GM19372 (cell line): ENCODE measurements around the gene CALCR.
"Not testable (repeated sequence)": the region's sequence is repeated elsewhere in the genome, so short reads cannot be mapped to it uniquely, and the experiment has no call there.

ENCODE experiments used
- ATAC-seq: cut with Tn5 transposase; IDR thresholded peaks from one replicate; pipeline ENCODE4 v1.9.1; 2021; ENCODE audit warnings: mild to moderate bottlenecking, low read depth, moderate library complexity; ENCODE audit not compliant: unreplicated experiment

The CALCR gene

DNA sequence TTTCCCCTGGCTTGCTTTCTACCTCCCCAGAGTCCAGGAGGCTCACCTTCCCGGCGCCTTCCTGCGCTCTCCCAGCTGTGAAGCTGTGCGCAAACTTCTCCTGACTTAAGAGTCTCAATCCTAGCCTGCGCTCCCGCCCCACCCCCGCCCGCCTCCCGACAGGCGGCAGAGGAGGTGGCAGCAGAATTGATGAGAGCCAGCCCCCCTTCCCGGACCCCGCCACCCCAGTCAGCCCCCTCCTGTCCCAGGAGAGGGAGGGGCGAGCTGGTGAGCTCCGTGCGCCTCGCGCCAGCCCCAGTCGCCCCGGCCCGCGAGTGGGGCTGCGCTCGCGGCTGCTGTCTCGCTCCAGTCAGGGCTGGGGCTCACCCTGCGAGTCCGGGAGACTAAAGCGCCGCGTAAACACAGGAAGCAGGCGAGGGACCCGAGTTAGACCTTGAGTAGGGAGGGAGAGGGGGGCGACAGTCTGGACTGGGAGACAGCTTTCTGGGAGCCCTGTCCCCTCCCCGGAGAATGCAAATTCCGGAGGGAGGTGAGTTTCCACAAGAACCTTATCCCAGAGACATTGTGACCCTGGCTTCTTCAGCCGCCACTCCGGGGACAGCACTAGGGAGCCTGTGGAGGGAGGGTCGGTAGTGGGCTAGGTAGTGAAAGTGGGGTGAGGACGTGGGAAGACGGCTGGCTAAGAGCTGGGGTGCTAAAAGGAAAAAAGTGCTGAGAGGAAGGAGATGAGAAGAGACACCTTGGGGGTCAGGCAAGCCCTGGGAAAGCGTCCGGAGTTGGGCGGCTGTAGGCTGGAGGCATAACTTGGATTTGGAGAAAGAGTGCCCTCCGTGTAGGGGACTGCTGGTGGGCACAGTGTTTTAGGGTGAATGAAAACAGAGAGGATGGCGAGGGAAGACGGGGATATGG, at the start of gene CALCR:
Gene CALCR, minus strand, starts transcription at position 79 of the 909 bp plus-strand sequence. CDS start 87,743 bp downstream, outside the sequence.
- no peak for ATAC-seq

DNA sequence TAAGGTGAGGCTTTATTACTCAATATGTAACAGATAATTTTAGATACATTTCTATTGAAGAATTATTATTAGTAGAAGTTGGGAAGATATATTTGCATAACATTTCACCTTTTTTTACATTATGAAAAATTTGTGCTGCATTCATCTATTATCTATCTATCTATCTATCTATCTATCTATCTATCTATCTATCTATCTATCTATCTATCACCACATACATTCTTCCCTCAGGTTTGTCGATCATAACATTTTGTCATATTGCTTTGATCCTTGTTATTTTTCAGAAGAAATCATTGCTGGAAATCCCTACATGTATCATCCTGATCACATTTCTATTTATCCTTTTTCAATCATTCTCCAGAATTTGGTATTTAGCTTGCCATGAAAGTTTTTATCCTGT, 49.3 kb upstream of the CALCR start:
- ATAC-seq: no peak

DNA sequence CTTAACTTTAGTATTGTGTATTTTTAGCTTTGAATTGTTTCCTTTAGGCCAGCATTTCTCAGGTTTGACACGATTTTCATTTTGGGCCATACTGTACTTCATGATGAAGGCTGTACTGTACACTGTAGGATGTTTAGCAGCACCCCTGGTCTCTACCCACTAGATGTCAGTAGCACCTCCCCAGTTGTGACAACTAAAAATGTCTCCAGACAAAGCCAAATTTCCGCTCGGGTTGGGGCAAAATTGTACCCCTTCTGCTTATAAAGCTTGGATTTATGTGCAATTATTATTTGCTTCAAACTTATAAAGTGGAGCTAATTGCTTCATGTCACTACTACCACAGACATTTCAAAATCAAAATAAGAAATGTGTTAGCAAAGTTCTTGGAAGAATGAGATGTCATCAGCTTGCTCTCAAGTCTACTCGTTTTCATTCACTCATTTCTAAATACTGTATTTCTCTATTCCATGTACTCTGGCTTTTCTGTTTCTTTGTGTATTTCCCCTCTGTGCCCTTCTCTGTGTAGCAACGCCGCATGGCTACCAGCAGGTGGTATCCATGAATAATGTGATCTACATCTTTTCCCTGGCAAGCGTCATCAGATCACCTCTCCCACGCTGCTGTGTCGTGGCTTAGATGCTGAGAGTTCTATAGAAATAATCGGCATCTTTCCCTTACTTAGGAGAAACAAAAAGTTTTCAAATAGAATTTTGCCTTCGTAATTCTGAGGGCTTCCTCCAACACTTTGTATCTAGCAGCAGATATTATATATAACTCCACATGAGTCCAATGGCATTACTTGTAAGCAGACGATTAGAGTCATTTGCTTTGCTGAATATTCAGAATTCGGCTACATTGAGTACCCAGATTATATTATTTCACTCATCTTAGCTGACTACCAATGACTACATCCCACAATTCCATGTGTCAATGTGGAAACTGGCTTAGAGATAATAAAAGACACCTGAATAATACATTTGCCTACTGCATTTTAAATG, 47.8 kb upstream of the CALCR start:
- no peak for ATAC-seq

DNA sequence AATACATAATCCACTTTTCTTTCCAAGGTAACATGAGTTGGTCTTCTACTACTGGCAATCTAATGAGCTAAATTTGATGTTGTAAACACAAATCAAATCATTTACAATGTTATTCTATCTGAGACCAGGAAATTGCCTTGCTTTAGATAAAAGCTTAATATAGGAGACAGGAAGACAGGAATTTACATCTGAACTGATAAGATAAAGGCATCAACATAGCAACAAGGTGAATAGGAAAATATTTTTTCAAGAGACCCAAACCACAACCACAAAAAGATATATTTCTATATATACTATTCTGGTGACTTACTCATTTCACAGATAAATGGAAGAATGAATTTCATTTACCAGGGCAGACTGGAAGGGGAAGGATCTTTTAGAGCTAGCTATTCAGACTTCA, 46.3 kb upstream of the CALCR start:
- no peak for ATAC-seq

DNA sequence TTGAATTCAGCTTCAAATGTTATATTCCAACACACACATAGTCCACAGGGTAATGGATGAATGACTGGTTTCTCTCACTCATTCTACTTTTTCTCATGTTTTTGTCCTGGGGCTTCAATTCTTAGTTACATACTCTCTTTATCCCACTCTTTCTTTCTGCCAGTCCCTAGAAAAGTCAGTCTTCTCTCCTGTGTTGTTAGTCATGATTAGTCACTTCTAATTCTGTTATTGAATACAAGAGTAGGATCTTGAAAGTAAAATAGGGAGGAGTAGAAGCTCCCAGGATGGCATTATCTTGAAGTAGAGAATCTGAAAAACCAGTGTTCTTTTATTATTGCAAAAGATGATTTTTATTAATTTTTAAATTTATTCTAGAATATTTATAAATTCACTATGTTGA, 45.5 kb upstream of the CALCR start:
- ATAC-seq: no peak

DNA sequence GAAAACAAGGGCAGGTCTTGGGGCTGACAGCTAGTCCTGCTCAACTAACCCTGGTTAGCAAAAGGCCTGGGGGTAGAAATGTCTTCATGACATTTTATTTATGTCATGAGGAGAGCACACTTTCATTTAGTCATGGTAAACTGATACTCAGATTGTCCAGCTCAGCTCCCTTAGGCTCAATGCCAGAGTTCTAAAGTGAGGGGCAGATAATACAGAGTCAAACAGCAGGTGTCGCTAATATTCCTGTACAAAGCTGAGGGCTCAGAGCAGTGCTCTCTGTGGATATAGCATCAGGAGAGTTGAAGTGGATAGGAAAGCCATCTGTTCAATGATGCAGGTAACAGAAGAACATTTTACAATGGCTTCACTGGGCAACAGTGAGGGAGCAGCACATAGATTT, 26.8 kb upstream of the CALCR start:
- ATAC-seq: no peak

DNA sequence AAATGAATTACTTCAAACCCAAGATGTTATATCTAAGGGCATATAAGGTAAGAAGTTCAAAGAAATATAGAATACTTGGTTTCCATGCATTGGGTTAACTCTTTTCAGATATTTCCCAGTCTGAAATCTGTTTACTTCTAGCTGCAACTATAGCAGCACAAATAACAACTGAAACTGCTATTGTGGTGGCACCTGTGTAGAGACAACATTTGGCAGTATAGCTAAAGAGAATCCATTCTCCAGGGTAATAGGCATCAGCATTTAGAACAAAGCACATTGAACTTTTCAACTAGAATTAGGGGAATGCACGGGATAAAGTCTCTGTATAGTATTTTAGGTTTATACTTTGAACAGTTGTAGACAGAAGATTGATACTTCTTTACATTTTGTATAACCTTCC, 19.7 kb upstream of the CALCR start:
- no peak for ATAC-seq

DNA sequence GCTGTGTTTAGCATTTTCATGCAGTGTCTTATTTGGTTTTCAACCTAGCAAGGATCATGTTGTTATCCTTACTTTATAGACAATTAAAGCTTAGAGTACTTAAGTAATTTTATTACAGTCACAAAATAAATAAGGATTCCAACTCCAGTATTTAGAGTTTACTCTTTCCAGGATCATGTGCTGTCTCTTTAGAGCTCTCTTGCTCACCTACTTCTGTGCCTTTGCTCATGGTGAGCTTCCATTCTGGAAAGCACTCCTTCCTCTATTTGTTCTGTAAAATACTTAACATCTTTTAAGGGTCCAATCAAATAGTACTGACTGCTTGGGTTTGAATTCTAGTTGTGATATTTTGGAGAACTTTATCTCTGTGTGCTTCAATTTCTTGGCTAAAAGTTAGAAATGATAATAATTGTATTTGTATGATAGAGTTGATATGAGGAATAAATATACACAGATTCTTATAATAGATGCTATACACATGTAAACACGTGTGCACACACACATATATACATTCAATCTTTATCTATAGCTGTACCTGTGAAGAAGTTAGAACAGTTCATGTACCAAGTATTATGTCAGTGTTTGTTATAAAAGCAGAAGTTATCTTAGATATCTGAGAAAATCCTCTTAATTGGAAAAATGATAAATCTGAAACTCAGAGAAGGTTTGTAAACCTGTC, 18.2 kb upstream of the CALCR start:
- no peak for ATAC-seq

DNA sequence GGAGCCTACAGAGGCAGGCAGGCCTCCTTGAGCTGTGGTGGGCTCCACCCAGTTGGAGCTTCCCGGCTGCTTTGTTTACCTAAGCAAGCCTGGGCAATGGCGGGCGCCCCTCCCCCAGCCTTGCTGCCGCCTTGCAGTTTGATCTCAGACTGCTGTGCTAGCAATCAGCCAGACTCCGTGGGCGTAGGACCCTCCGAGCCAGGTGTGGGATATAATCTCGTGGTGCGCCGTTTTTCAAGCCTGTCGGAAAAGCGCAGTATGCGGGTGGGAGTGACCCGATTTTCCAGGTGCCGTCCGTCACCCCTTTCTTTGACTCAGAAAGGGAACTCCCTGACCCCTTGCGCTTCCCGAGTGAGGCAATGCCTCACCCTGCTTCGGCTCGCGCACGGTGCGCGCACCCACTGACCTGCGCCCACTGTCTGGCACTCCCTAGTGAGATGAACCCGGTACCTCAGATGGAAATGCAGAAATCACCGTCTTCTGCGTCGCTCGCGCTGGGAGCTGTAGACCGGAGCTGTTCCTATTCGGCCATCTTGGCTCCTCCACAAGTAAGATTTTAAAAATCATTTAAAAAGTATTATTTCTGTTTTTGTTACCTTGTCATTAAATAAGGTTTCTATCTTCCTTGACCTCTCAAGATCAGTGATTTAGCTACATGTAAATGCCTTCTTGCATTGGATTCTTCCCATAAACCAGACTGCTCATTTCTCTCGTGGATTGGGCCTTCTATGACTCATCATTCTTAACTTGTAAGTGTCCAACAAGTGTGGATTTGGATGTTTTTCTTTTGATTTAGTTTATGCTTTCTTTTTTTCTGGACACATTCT, 16.9 kb upstream of the CALCR start:
- not testable (repeated sequence) for ATAC-seq

DNA sequence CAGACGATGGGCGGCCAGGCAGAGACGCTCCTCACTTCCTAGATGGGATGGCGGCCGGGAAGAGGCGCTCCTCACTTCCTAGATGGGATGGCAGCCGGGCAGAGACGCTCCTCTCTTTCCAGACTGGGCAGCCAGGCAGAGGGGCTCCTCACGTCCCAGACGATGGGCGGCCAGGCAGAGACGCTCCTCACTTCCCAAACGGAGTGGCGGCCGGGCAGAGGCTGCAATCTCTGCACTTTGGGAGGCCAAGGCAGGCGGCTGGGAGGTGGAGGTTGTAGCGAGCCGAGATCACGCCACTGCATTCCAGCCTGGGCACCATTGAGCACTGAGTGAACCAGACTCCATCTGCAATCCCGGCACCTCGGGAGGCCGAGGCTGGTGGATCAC, 11.9 kb upstream of the CALCR start:
- ATAC-seq: not testable (repeated sequence)

DNA sequence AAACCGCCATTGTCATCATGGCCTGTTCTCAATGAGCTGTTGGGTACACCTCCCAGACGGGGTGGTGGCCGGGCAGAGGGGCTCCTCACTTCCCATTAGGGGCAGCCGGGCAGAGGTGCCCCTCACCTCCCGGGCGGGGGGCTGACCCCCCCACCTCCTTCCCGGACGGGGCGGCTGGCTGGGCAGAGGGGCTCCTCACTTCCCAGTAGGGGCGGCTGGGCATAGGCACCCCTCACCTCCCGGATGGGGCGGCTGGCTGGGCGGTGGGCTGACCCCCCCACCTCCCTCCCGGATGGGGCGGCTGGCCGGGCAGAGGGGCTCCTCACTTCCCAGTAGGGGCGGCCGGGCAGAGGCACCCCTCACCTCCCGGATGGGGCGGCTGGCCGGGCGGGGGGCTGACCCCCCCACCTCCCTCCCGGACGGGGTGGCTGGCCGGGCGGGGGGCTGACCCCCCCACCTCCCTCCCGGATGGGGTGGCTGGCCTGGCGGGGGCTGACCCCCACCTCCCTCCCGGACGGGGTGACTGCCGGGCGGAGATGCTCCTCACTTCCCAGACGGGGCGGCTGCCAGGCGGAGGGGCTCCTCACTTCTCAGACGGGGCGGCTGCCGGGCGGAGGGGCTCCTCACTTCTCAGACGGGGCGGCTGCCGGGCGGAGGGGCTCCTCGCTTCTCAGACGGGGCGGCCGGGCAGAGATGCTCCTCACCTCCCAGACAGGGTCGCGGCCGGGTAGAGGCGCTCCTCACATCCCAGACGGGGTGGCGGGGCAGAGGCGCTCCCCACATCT, 11.4 kb upstream of the CALCR start:
- ATAC-seq: not testable (repeated sequence)

DNA sequence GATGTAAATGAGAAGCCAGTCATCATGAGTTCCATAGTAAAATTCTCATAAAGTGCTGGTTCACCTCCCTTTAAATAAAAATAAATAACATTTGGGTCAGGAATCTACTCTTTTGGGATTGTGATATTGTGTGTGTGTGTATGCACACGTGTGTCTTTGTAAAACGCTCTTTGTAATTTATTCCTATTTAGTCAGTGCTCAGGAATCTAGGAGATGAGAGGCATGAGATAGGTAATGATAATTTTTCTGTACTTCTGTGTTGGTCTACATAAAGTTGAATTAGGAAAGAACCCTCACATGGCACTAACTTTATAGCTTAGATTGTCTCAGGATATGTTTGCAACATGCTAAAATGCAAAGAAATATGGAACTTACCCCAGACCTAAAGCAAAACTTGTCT, 4.9 kb upstream of the CALCR start:
- no peak for ATAC-seq

DNA sequence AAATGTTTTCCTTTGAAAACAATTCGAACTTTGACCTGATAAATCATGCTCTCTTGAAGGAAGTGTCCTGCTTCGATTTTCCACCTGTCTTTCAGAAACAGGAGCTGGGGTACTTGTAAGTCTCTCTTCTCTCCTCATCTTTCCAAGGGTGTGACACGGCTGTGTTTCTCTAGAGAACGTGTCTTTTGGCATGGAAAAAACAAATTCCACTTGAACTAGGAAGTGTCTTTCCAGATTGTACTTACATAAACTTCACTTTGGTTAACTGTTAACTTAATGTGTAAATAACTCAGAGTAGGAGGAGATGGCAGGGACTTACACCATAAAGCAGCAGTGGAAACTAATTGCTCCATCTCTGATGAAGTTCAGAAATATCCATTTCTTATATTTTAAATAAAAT, 4.2 kb upstream of the CALCR start:
- ATAC-seq: no peak

DNA sequence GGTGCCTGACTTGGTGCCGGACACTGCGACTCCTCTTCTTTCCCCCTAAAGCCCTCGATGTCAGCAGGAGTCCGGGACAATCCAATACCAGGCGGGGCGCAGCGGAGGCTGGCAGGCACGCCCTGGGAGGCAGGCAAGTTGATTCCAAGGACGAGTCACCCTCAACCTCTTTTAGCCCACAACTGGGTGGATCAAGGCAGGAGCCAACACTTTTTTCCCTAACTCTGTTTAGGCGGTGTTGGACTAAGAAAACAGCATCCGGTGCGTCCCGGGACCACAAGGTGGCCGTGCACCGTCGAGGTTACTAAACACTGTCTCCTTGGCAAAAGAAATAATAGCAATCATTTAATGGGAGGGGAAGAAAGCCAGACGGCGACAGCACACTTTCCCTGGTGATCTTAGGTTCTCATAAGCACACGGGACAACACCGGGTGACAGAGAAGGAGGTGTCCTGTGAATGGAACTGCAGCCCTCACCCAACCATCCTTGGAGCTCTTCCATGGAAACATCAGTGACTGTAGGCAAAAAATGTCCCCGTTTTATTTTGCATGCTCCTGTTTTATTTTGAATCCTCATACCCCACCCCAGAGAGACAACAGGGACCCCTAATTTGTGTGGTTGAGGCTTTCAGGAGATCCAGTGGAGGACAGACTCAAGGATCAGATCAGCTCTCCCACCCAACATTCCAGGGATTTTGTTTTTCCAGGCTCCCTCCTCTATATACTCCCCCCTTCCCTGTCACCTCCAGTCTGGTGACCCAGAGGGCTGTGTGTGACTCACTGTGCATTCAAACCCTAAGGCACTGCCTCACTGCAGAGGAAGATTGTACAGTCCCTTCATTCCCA, 1.3 kb upstream of the CALCR start:
- no peak for ATAC-seq

DNA sequence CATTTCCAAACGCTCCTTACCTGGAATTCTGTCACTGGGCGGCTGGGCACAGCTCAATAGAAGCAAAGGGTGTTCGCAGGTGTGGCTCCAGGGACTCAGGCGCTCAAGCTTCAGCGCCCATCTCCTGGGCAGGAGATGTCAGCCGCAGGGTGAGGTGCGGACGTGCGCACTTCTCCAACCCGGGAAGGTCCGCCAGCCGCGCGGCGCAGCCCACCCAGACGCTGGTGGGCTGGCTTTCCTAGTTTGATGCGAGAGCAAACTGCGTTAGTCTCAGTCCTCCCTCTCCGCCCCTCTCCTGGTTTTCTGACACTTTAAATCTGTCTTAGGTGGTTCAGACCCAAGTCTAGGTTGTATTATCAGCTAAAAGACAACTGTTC, 267 bp downstream of the CALCR start:
- no peak for ATAC-seq

DNA sequence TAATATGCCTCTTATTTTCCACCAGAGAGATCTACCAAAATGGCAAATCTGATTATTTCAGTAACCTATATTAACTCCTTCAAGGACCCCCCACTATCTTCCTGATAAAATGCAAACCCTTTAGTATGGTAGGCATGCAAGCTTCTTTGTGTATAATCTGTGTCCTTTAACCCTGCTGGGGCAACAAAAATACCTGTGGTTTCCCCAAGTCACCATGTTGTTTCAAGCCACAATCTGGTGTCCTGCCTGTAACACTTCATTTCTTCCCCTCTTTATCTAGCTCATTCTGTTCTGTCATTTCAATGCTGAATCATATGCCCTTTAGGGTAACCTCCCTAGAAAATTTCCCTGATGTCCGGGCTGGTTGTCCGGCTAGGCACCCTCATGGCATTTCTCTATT, 5.3 kb downstream of the CALCR start:
- ATAC-seq: no peak

DNA sequence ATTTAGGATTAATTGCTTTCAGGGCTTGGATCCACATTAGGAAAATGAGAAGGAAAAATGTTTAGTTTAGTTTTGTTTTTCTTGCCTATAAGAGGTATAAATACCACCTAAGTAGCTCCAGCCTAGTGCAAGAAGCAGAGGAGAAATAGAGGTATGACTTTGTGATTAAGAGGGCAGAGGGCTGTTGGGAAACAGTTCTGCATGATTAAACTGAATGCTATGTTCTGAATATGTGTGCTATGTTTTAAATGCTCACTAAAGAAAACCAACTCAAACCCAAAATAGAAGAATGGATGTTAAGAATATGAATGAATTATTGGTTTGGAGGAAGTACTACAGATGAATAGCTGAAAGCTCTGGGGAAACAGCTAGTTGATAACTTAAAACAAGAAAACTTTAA, 7.6 kb downstream of the CALCR start:
- no peak for ATAC-seq

DNA sequence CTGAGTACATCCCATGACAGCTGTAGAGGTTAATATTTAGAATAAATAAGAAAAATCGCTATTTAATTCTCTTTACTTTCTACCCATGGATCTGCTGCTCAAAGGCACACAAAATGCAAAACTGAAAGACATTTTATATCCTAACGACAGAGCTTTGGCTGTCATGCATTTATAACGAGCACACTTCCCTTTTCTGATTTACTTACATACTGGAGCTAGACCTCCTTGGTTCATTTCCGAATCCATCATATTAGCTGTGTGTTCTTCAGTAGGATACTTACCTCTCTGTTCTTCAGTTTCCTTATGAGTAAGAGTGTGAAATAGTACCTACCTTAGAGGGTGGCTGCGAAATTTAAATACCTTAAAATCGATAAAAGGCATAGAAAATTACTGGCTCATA, 10.9 kb downstream of the CALCR start:
- no peak for ATAC-seq
